AG04450 (cell line): ENCODE data around the gene FBXL19. TPM values are rescaled to one million over a fixed set of nuclear protein-coding genes. Genes with fewer than 3 reads are reported as not detected.
A peak's percentile ranks its signal among the peaks of the same experiment; 100 is the strongest.

Experiments used
- CTCF ChIA-PET: fragments of 300-600, 350-600 bp; formaldehyde crosslinking; extraction: SDS; loops from one replicate; lab custom pipeline; 2022; ENCODE audit warnings: antibody characterized with exemption, inconsistent platforms; lab: Charles Lee
- POLR2A ChIA-PET: fragments of 350-600 bp; formaldehyde crosslinking; extraction: SDS; loops from one replicate; lab custom pipeline; 2021; ENCODE audit warnings: antibody characterized with exemption, inconsistent platforms; lab: Yijun Ruan, JAX
- DNase-seq: peaks from one replicate; pipeline ENCODE4 v3.0.0-alpha.2; 2011; ENCODE audit warnings: low read depth, low spot score
- H3K27ac ChIP-seq: one replicate; pipeline ENCODE4 v1.5.1; 2012; ENCODE audit warnings: low read depth, low read length, control low read depth
- H3K27me3 ChIP-seq: one replicate; pipeline ENCODE4 v1.6.0; 2012; ENCODE audit warnings: low read length; ENCODE audit not compliant: control insufficient read depth, insufficient read depth
- H3K4me3 ChIP-seq: 2 replicates; pipeline ENCODE4 v1.5.1; 2011; ENCODE audit warnings: mild to moderate bottlenecking, low read depth, low read length, control low read depth
- H3K9me3 ChIP-seq: 2 replicates; pipeline ENCODE4 v1.5.1; 2012; ENCODE audit warnings: low read length; ENCODE audit not compliant: control insufficient read depth, insufficient read depth
- polyA plus RNA-seq: library from polyadenylated mRNA; depleted of rRNA; stranded (reverse); fragments of >200 nt; gene quantifications from 2 replicates; pipeline ENCODE4 v1.2.3, GENCODE V29; 2011
- TF ChIP-seq, protein P1 (sequence below): IDR thresholded peaks from 2 replicates; pipeline ENCODE4 v1.5.1; 2011; ENCODE audit warnings: low read depth, low read length, control low read depth, inconsistent platforms

Gene FBXL19
- polyA plus RNA-seq, 1 experiment, result 7.1 TPM

DNA sequence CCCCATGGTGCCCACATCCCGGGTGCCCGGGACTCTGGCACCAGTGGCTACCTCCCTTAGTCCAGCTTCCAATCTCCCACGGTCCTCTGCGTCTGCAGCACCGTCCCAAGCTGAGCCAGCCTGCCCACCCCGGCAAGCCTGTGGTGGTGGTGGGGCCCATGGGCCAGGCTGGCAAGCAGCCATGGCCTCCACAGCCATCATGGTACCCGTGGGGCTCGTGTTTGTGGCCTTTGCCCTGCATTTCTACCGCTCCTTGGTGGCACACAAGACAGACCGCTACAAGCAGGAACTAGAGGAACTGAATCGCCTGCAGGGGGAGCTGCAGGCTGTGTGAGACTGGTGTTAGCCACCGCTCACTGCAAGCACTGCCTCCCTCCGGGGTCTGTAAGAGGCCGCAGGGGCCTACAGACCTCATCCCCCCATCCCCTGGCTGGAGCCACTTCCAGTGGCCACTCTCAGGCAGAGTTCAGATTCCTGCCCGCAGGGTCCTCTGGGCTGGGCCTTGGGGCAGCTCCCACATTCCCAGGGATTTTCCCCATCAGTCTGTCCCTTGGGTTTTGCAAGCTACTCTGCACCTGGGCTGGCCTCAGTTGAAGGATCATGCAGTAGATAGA, 30.2 kb downstream of the FBXL19 start:
- POLR2A ChIA-PET, result interaction anchor here (0.6 to 1.1 kb wide), 4 partner anchors 17 to 489 kb away, joined by 3 to 7 read pairs (median 4); partner anchors contain the start of genes FUS and ZNF843
- no peak overlapping the region for H3K4me3 ChIP-seq
- DNase-seq, result no peak
- no peaks in the 10 kb centered on the region; the same call in 1 of the 2 replicates for H3K9me3 ChIP-seq
- TF ChIP-seq, protein P1, sequence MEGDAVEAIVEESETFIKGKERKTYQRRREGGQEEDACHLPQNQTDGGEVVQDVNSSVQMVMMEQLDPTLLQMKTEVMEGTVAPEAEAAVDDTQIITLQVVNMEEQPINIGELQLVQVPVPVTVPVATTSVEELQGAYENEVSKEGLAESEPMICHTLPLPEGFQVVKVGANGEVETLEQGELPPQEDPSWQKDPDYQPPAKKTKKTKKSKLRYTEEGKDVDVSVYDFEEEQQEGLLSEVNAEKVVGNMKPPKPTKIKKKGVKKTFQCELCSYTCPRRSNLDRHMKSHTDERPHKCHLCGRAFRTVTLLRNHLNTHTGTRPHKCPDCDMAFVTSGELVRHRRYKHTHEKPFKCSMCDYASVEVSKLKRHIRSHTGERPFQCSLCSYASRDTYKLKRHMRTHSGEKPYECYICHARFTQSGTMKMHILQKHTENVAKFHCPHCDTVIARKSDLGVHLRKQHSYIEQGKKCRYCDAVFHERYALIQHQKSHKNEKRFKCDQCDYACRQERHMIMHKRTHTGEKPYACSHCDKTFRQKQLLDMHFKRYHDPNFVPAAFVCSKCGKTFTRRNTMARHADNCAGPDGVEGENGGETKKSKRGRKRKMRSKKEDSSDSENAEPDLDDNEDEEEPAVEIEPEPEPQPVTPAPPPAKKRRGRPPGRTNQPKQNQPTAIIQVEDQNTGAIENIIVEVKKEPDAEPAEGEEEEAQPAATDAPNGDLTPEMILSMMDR, result peak; percentile 81
- no peaks in the 10 kb centered on the region for H3K27me3 ChIP-seq
- no peak overlapping the region for H3K27ac ChIP-seq
- CTCF ChIA-PET, result interaction anchor here (0.6 to 1.9 kb wide), 24 partner anchors 9 to 920 kb away, joined by 3 to 10 read pairs (median 4); partner anchors contain the start of genes KAT8, ZNF267, ZNF646 and ZNF668

DNA sequence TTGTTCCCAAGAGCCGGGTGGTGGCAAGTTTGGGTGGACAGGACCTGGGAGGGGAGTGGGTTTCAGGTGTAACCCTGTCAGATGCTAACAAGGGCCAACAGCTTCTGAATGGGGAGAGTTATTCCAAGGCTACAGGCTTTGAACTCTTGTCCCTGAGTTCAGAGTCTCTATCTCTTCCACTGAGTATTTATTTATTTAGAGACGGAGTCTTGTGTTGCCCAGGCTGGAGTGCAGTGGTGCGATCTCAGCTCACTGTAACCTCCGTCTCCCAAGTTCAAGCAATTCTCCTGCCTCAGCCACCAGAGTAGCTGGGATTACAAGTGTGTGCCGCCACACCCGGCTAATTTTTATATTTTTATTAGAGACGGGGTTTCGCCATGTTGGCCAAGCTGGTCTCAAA, 31.6 kb downstream of the FBXL19 start:
- H3K27me3 ChIP-seq, result no peaks in the 10 kb centered on the region
- ChIA-PET POLR2A (no interaction called here), CTCF (interaction anchor here (0.5 to 1.6 kb wide), 4 partner anchors 13 to 914 kb away, joined by 3 to 5 read pairs (median 4); no protein-coding TSS in a partner anchor)
- no peak overlapping the region for H3K4me3 ChIP-seq
- TF ChIP-seq, protein P1, result no peak
- no peaks in the 10 kb centered on the region; the same call in 1 of the 2 replicates for H3K9me3 ChIP-seq
- DNase-seq, result no peak
- no peak overlapping the region for H3K27ac ChIP-seq

DNA sequence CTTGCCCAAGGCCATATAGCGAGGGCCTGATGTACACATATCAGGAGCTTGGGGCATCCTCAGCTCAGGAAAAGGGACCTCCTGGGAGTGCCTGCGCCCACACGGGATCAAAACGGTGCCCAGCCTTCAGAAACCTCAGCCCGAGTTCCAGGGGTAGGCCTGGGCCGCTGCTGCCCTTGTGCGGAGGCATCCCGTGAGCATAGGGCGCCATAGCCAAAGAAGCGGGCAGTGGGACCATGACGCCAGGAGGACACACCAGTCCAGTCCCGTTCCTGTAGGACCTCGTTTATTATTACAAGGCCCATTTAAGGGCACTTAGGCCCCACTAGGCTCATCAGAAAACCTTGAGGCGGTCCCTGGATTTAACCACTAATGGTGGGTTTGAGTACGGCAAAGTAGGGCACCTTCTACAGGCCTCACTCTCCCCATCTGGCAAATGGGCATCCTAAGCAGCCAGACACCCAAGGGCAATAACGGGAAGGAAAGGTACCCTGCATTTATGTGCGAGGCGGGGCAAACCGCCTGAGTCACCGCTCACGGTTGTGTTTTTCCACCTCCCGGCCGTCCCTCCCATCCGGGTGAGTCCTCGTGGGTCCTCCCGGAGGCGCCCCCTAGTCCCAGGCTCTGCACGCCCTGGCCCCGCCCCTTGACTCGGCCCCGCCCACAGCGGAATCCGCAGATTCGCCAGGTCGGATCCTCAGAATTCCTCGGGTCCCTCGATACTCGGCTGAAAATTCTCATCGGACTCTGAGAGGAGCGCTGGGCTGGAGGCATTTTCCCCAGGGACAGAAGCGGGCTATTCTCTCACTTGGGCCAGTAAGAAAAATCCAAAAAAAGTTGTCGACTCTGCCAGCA, 33.5 kb downstream of the FBXL19 start:
- ChIA-PET POLR2A (interaction anchor here (0.7 to 1.0 kb wide), 2 partner anchors 186 to 223 kb away, joined by 4 to 5 read pairs; partner anchors contain the start of gene FUS), CTCF (interaction anchor here (1.0 kb wide), 1 partner anchor 185 kb away, joined by 6 read pairs; no protein-coding TSS in a partner anchor)

DNA sequence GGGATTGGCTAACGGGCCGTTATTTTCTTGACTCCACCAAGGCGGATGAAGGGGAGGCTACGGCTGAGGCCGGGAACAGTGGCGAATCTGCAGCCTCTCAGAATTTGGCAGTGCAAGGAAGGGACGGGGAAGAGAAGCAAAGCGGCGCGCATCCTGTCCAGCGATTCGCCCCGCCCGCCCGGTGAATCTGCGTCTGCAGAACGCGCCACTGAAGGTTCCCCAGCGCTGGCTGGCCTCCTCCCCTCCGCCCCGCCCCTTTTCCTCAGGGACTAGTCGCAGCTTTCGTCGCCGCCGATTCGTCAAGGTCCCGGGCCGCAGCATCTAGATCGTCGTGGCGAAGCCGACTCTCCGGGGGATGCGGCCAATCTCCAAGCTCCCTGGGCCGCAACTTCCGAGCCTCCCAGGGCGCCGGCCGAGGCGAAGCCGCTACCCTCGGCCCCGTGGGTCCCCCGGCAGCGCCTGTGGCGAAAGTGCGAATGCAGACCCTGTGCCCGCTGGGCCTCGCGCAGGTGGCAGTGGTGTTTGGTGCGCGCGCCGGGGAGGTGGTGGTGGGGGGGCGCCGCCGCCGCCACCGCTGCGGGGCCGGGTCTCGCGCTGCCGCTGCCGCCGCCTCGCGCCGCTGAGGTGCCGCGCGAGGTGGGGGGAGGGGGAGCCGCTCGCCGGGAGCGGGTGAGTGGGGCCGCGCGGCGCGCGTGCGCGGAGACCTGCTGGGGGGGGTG, 34.2 kb downstream of the FBXL19 start, which contains the start of gene SETD1A:
Gene SETD1A, plus strand, starts transcription at position 299 of the 719 bp plus-strand sequence. CDS start 978 bp downstream, outside the sequence.
- peak within 1 kb of the TSS; percentile 98 for H3K27ac ChIP-seq
- ChIA-PET CTCF (no interaction called here), POLR2A (interaction anchor here (0.7 to 1.0 kb wide), 2 partner anchors 185 to 222 kb away, joined by 4 to 5 read pairs; partner anchors contain the start of gene FUS)
- DNase-seq, result peak; percentile 91
- H3K4me3 ChIP-seq, result peak within 1 kb of the TSS; percentile 82
- H3K9me3 ChIP-seq, result no peaks in the 10 kb centered on the region; the same call in 1 of the 2 replicates
- TF ChIP-seq, protein P1, result no peak
- no peaks in the 10 kb centered on the region for H3K27me3 ChIP-seq

More for the DNA sequence above, 33.5 kb downstream of the FBXL19 start:
- no peak for DNase-seq
- TF ChIP-seq, protein P1, result peak; percentile 39
- Histone ChIP-seq H3K9me3 (no peaks in the 10 kb centered on the region; the same call in 1 of the 2 replicates), H3K27me3 (no peaks in the 10 kb centered on the region), H3K27ac (peak overlapping the region; percentile 98), H3K4me3 (peak overlapping the region; percentile 82)
